CD4-positive, alpha-beta T cell treated with Interleukin-6 at 100 ng/mL for 8 hours (primary cell): Measurements from ENCODE around the gene VAV1.
"Not testable (repeated sequence)": the region's sequence is repeated elsewhere in the genome, so short reads cannot be mapped to it uniquely, and the experiment has no call there.

ENCODE experiments used
- DNase-seq: peaks from one replicate; pipeline ENCODE4 v3.0.0-alpha.2; 2020; ENCODE audit warnings: mixed read lengths, low spot score

VAV1 gene

DNA sequence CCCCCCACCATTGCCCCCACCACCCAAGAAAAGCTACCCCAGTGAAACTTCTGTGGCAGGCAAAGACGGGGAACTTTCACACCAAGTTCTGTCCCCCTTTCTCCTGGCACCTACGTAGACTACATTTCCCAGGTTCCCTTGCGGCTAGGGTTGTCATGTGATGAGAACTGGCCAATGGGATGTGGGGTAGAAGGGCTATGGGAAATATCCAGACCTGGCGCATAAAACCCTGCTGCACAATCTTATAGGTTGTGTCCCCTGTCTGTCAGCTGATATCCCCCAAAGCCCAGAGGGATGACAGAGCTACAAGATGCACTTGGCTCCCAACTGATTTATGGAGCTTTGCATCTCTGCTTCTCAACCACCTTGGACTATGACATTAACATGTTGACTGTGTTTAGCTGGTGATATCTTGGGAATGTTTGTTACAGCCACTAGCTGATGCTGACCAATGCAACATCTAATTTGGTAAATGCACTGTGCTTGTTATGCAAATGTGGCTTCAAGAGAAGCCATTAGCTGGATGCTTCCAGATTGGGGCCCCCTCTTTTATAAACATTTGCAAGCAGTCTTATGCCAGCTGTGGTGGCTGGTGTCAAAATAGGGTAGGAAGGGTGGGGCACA, 11.3 kb upstream of the VAV1 start:
- no peak for DNase-seq

DNA sequence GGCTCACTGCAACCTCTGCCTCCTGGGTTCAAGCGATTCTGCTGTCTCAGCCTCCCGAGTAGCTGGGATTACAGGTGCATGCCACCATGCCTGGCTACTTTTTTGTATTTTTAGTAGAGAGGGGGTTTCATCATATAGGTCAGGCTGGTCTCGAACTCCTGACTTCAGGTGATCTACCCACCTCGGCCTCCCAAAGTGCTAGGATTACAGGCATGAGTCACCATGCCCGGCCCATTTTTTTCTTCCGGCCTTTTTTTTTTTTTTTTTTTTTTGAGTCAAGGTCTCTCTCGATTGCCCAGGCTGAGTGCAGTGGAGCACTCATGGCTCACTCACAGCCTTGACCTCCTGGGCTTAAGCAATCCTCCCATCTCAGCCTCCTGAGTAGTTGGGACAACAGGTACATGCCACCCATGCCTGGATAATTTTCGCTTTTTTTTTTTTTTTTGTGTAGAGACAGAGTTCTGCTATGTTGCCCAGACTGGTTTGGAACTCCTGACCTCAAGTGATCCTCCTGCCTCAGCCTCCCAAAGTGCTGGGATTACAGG, 10.2 kb upstream of the VAV1 start:
- DNase-seq: not testable (repeated sequence)

DNA sequence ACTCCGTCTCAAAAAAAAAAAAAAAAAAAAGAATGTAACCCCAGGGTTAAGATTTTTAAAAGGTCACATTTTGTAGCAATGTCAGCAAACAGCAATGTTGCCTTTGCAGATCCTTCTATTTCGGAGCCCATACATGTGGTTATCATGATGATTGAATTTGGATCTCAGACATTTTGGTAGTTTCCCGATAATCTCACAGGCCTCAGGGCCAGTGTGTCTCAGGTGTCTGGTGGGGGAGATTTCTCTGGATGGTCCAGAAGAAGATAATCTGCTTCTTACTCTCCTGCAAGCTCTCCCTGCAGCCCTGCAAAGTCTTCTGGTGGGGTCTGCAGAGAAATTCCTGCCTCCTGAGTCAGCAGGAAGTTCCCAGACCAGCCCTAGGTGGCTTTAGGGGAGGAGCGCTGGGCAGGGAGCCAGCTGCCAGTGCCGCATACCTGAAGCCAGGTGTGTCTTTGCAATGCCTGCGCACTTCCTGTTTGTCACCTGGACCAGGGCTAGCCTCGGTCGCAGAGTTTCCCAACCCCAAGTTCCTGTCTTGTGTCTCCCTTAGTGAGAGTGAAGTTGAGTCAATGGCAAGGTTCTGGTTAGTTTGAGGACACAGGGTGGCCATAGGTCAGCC, 6.7 kb upstream of the VAV1 start:
- DNase-seq: peak; percentile 32

DNA sequence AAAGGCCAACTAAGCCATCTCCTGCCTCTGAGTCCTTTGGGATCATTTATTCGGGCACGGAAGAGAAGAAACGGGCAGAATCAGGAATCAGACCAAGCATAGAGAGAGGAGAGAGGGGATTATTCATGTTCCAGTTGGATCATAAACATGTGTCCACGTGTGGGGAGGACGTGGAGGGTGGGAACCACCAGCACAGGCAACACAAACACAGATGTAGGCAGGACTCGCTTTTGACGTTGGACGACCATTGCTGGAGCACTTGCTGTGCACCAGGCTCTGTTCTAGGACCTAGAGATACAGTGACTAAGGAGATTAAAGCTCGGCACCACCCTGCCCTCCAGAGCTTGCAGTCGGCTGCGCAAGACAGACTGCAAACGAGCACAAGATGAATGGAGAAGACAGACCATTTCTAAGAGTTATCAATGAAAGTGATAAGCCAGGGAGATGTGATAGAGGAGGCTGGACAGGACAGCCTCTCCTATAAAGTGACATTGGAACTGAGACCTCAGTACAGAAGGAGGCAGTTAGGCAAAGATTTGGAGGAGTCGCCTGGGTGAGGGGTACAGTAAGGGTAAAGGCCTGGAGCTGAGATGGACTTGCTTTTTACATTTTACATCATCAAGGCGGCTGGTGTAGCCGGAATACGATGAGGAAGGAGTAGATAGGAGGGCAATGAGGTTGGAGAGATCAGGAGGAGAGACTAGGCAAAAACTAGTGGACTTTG, 6.0 kb upstream of the VAV1 start:
- DNase-seq: no peak

DNA sequence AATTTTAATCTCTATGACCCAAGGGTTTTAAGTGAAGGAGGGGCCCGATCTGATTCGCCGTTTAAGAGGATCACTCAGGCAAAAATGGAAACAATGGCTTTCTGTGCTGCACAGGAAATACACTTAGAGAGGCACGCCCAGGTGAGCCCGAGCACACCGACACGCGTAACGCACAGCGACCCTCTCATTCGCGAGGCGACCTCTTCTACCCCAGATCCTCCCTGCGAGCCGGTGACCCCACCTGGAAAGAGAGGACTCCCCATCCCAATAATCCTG, 5.5 kb upstream of the VAV1 start:
- no peak for DNase-seq

DNA sequence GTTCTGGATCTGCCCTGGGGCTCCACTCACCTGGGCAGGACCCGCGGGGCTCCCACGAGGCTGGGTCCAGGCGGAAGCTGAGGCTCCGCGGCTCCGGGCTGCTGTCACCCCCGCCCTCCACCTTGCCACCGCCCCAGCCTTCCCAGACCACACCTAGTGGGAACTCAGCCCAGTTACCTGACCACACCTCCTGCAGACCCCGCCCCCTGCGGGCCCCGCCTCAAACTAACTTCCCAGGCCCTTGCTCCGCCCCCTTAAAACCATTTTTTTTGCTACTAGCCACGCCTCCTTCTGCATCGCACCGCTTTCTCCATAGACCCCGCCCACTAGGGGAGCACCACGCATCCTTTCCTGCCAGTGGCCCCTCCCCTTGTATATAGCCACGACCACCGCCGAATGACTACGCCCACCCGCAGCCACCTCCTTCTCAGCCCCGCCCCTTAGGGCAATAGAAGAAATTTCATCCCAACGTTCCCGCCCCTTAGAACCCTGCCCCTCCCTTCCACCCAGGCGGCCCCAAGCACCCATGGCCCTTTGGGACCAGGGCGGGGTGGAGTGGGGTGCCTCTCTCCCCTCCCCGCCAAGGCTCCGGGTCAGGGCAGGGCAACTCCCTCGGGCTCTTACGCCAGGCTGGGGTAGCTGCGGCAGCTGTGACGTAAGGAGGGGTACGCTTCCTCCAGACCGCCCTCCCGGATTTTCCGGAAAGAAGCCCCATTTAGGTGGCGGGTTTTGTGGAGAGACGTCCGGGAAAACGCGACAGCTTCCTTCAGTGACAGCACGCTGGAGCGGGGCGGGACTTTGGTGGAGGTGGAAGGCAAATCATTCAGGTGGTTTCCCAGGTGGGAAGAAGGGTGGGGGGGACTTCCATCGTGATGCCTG, 4.9 kb upstream of the VAV1 start, which contains the start of gene SH2D3A:
Gene SH2D3A, minus strand, starts transcription at position 79 of the 879 bp plus-strand sequence. CDS start 3,687 bp downstream, outside the sequence.
- peak; percentile 96 for DNase-seq

DNA sequence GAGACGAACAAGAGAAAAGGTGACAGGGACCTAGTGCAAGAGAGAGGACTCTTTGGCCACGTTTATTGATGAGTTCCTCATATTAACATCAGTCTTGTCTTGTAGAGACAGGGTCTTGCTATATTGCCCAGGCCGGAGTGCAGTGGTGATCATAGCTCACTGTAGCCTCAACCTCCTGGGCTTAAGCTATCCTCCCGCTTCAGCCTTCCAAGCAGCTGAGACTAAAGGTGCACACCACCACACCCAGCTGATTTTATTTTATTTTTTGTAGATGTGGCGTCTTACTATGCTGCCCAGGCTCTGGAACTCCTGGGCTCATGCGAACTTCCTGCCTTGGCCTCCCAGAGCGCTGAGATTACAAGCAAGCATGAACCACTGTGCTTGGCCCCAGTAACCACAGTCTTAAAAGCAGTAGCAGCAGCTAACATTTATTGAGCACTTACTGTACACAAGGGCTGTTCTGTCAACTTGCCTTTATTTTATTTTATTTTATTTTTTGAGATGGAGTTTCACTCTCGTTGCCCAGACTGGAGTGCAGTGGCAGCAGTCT, 4.2 kb upstream of the VAV1 start:
- DNase-seq: no peak

DNA sequence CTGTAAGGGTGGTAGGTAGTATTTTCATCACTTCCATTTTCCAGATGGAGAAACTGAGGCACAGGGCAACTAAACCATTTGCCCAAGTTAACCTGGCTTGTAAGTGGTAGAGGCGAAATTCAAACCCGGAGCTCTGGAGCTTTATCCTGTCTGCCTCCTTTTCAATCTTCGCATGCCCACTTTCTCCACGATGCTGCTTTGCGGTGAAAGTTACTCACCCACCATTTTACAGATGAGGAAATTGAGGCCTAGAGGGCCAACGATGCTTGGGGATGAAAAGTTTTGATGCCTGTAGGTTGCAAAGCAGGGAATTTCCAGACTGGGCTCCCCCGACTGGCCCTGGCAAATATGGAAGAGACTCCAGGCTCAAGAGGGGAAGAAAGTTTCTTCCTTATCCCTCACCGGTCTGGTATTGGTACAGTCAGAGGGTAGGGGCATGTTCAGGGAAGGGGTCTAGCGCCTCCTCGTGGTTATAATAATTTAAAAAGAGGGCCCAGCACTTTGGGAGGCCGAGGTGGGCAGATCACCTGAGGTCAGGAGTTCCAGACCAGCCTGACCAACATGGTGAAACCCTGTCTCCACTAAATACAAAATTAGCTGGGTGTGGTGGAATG, 3.4 kb upstream of the VAV1 start:
- no peak for DNase-seq

DNA sequence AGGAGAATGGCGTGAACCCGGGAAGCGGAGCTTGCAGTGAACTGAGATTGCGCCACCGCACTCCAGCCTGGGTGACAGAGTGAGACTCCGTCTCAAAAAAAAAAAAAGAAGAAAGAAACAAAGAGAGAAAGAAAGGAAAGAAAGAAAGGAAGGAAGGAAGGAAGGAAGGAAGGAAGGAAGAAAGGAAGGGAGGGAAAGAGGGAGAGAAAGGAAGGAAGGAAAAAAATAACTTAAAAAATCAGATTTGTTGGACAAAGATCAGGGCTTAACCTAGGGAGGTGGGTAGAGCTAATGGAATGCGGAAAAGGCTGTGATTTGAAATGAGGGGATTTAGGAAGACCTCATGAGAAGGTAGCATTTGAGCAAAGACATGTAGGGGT, 870 bp upstream of the VAV1 start:
- DNase-seq: not testable (repeated sequence)

DNA sequence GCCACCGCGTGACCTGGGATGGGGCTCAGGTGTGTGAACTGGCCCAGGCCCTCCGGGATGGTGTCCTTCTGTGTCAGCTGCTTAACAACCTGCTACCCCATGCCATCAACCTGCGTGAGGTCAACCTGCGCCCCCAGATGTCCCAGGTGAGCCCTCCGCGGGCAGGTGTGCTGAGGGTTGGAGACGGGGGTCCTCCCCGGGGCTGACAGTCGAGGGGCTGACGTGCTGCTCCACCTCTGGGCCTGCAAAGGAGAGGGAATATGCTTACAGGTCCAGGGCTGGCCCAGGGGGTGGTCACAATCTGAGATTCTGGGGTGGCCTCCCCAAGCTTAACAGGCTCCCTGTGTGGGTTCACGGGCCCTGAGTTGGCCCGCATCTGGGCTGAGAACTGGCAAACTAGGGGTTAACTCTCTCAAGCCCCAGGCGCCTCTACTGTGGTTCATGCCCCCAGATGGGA, 386 bp downstream of the VAV1 start:
- DNase-seq: no peak

DNA sequence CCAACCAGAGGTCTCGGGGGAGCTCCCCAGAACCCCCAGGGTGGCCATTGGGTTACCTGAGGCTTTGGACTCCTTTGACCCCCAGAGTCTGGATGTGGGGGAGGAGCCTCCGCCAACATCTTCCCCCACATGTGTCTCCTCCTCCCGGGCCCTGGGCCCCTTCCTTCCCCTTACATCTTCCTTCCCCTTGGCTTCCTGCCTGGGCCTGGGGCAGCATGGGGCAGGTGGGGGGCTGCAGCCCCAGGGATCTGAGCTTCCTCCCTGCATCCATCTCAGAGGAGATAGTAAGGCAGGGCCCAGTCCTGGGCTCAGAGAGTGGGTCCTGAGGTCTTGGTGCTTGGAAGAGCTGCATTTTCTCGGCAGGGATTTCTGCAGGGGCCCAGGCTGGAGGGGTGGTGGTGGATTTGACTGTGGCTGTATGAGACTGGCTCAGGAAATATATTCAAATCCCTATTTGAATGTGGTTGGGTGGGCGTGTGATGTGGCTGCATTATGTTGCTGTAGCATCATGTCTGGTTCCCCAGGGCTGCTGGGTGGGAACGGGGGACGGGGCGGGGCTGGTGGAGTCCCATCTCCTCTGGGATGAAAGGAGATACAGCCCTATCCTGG, 919 bp downstream of the VAV1 start:
- DNase-seq: peak; percentile 52

DNA sequence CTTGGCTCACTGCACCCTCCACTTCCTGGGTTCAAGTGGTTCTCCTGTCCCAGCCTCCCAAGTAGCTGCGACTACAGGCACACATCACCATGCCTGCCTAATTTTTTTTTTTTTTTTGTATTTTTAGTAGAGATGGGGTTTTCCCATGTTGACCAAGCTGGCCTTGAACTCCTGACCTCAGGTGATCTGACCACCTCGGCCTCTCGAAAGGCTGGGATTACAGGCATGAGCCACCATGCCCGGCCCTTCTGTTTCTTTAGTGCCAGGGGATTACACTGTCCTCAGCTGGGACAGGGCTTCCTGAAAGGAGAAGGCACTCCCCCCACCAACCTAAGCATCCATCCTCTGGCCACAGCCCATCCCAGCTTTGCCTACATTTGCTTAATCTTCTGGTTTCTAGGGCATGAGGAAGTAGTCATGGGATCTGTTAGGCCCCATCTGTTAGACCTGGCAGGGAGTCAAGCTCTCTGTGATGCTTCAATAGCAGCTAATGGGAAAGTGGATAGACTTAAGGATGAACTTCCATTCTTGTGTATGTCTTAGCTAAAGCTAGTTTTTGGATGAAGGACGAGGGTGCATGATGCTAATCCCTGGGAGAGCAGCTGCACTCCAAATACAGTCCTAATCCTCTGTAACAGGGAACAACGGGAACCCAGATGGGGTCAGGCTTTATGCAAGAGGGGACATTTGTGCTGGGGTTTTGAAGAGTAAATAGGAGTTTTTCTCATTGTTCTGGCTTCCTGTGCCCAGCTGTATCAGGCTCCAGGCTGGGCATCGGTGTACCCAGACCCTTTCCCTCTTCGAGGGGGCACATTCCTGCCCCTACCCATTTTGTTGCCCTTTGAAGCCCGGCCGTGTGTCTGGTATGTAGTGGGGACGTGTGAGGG, 2.6 kb downstream of the VAV1 start:
- DNase-seq: no peak

DNA sequence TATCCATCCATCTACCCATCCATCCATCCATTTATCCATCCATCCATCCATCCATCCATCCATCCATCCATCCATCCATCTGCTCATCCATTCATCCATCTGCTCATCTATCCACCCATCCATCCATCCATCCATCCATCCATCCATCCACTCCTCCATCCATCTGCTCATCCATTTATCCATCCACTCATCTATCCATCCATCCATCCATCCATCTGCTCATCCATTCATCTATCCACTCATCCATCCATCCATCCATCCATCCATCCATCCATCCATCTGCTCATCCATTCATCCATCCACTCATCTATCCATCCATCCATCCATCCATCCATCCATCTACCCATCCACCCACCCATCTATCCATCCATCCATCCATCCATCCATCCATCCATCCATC, 3.5 kb downstream of the VAV1 start:
- not testable (repeated sequence) for DNase-seq

DNA sequence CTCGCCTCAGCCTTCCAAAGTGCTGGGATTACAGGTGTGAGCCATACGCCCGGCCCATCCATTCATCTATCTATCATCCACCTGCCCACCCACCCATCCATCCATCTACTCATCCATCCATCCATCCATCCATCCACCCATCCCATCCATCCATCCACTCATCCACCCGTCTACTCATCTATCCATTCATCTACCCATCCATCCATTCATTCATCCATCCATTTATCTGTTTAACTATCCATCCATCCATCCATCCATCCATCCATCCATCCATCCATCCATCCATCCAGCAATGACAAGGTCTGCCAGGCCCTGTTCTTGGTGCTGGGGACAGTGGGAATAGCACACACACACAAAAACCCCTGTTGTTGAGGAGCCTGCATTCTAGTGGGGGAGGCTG, 4.5 kb downstream of the VAV1 start:
- DNase-seq: no peak

DNA sequence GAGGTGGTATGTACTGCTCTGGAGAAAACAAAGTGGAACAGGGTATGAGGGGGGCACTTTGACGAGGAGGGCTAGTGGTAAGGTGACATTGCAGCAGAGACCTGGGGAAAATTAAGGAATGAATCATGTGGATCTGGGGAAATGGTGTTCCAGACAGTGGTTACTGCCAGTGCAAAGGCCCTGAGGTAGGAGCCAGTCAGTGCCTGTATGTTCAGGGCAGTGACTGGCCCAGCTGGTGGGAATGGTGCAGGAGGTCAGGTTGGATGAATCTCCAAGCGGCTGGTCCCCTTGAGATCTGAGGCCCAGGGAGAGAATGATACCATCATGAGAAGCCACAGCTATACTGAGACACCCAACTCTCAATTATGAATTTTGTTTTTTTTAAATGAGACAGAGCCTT, 4.9 kb downstream of the VAV1 start:
- DNase-seq: no peak

DNA sequence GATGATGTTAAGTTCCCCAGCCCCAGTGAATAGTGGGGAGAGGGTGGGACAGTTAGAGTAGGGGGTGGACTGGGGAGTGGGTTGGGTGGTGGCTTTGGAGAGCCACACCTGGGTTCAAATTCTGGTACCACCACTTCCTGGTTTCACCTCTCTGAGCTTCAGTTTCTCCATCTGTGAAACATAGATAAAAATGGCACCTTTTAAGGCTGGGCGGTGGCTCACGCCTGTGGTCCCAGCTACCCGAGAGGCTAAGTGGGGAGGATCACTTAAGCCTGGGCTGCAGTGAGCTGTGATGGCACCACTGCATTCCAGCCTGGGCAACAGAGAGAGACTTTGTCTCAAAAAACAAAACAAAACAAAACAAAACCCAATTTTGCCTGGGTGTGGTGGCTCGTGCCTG, 5.9 kb downstream of the VAV1 start:
- no peak for DNase-seq

DNA sequence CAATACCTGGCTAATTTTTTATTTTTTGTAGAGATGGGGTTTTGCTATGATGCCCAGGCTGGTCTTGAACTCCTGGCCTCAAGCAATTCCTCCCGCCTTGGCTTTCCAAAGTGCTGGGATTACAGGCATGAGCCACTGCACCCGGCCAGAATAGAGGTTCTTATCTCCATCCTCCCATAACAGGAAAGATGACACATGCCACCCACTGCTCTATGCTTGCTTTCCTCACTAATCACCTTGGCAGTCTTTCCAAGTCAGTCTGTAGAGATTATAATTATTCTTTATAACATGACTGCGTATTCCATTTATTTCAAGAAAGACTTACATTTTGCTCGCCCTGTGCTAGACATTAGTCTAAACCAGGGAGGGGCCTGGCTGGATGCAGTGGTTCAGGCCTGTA, 6.7 kb downstream of the VAV1 start:
- DNase-seq: no peak

DNA sequence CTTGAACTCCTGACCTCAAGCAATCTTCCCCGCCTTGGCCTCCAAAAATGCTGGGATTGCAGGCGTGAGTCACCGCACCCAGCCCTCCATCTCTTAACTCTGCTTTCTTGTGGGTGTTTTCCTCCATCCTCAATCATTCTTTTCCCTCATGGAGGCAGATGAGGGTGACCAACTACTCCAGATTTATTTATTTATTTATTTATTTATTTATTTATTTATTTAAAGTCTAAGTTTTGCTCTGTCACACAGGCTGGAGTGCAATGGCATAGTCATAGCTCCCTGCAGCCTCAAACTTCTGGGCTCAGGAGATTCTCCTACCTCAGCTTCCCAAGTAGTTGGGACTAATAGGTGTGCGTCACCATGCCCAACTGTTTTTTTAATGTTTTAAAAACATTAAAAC, 14.9 kb downstream of the VAV1 start:
- no peak for DNase-seq

DNA sequence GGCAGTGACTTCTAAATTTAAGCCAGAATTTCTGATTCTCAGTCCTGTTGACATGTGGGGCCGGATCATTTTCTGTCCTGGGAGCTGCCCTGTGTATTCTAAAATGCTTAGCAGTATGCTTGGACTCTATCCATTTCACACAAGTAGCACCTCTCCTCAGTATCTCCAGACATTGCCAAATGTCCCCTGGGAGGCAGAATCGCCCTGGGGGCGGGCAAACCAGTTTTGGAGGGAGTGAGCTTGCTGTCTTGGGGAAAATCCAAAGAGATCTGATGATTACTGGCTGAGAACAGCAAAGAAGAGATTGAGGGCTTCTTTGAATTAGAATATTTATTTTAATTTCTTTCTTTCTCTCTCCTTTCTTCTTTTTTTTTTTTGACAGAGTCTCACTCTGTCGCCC, 16.4 kb downstream of the VAV1 start:
- no peak for DNase-seq
